ENCODE measurements around the gene PDE8B. TPM values are rescaled to one million over a fixed set of nuclear protein-coding genes. Genes with fewer than 3 reads are reported as not detected.
A peak's percentile ranks its signal among the peaks of the same experiment; 100 is the strongest.

The PDE8B gene
- total RNA-seq, 1 donor from 2014 or later, result 1.1 TPM

- no peak overlapping the region for H3K4me3 Mint-ChIP-seq (ENCODE audit: unreplicated experiment)
- no peaks in the 10 kb centered on the region for H3K36me3 Mint-ChIP-seq (ENCODE audit: low read depth)
- no peaks in the 10 kb centered on the region for H3K9me3 Mint-ChIP-seq (ENCODE audit: low read depth)
- no peaks in the 10 kb centered on the region for H3K27me3 Mint-ChIP-seq (ENCODE audit: low read depth)
- peaks cover 40% of the 10 kb centered on the region for H3K4me1 Mint-ChIP-seq (ENCODE audit: low read depth)
- DNase-seq (ENCODE audit: low spot score), result no peak
- peak overlapping the region; percentile 90 for H3K27ac Mint-ChIP-seq (ENCODE audit: unreplicated experiment)
- TF ChIP-seq CTCF (IDR thresholded peaks at IDR 0.05), result no peak
These were observed 41.6 kb upstream of the PDE8B start for GRCh38 chr5:77168879-77169244.

- Mint-ChIP-seq H3K4me1 (ENCODE audit: low read depth) (peaks cover 40% of the 10 kb centered on the region), H3K9me3 (ENCODE audit: low read depth) (no peaks in the 10 kb centered on the region), H3K27ac (ENCODE audit: unreplicated experiment) (no peak overlapping the region), H3K36me3 (ENCODE audit: low read depth) (no peaks in the 10 kb centered on the region), H3K4me3 (ENCODE audit: unreplicated experiment) (no peak overlapping the region), H3K27me3 (ENCODE audit: low read depth) (no peaks in the 10 kb centered on the region)
- no peak for DNase-seq (ENCODE audit: low spot score)
- no peak for TF ChIP-seq CTCF (IDR thresholded peaks at IDR 0.05)
These were observed 40.1 kb upstream of the PDE8B start for GRCh38 chr5:77170196-77170890.

GRCh38 chr5:77171141-77171910 is 39.2 kb upstream of the PDE8B start:
- Mint-ChIP-seq H3K27ac (ENCODE audit: unreplicated experiment) (no peak overlapping the region), H3K36me3 (ENCODE audit: low read depth) (no peaks in the 10 kb centered on the region)

GRCh38 chr5:77172713-77173328 is 37.7 kb upstream of the PDE8B start:
- H3K9me3 Mint-ChIP-seq (ENCODE audit: low read depth), result no peaks in the 10 kb centered on the region
- DNase-seq (ENCODE audit: low spot score), result no peak
- TF ChIP-seq CTCF (IDR thresholded peaks at IDR 0.05), result no peak
- no peak overlapping the region for H3K27ac Mint-ChIP-seq (ENCODE audit: unreplicated experiment)
- no peak overlapping the region for H3K4me3 Mint-ChIP-seq (ENCODE audit: unreplicated experiment)
- H3K36me3 Mint-ChIP-seq (ENCODE audit: low read depth), result no peaks in the 10 kb centered on the region
- H3K27me3 Mint-ChIP-seq (ENCODE audit: low read depth), result peaks cover 3% of the 10 kb centered on the region
- peaks cover 21% of the 10 kb centered on the region for H3K4me1 Mint-ChIP-seq (ENCODE audit: low read depth)

More at GRCh38 chr5:77171141-77171910, 39.2 kb upstream of the PDE8B start:
- no peak overlapping the region for H3K4me3 Mint-ChIP-seq (ENCODE audit: unreplicated experiment)
- DNase-seq (ENCODE audit: low spot score), result no peak
- H3K9me3 Mint-ChIP-seq (ENCODE audit: low read depth), result no peaks in the 10 kb centered on the region
- no peak for TF ChIP-seq CTCF (IDR thresholded peaks at IDR 0.05)
- peaks cover 36% of the 10 kb centered on the region for H3K4me1 Mint-ChIP-seq (ENCODE audit: low read depth)
- no peaks in the 10 kb centered on the region for H3K27me3 Mint-ChIP-seq (ENCODE audit: low read depth)

GRCh38 chr5:77174526-77174925 is 36.0 kb upstream of the PDE8B start:
- H3K27me3 Mint-ChIP-seq (ENCODE audit: low read depth), result peaks cover 5% of the 10 kb centered on the region
- TF ChIP-seq CTCF (IDR thresholded peaks at IDR 0.05), result no peak

More at GRCh38 chr5:77174526-77174925, 36.0 kb upstream of the PDE8B start:
- Mint-ChIP-seq H3K9me3 (ENCODE audit: low read depth) (no peaks in the 10 kb centered on the region), H3K4me3 (ENCODE audit: unreplicated experiment) (no peak overlapping the region), H3K4me1 (ENCODE audit: low read depth) (peaks cover 7% of the 10 kb centered on the region), H3K27ac (ENCODE audit: unreplicated experiment) (no peak overlapping the region), H3K36me3 (ENCODE audit: low read depth) (no peaks in the 10 kb centered on the region)
- no peak for DNase-seq (ENCODE audit: low spot score)
